Esophagus muscularis mucosa (tissue), 3 donors: ENCODE results near the gene ATRNL1.

Experiments used
- CTCF ChIP-seq, 3 experiments: fragments of 200-600 bp in 2 of 3; fragments of 450-650 bp in 1 of 3; sonication (generic) in 2 of 3; IDR thresholded peaks; one replicate each; pipeline ENCODE4 v1.5.1; 2017 to 2019; ENCODE audit warnings: antibody characterized with exemption in 3 of 3, mild to moderate bottlenecking in 2 of 3, moderate library complexity in 1 of 3
- POLR2A ChIP-seq: fragments of 450-650 bp; IDR thresholded peaks from one replicate; pipeline ENCODE4 v1.6.1; 2017; ENCODE audit warnings: antibody characterized with exemption, moderate library complexity, mild to moderate bottlenecking, low read depth
- POLR2AphosphoS5 ChIP-seq, 2 donors: sonication (generic); formaldehyde crosslinking; IDR thresholded peaks; one replicate each; pipeline ENCODE4 v1.6.1; 2017; ENCODE audit warnings: antibody characterized with exemption in 2 of 2

GRCh38 chr10:115884331-115884730 is 791.2 kb downstream of the ATRNL1 start:
- no peak for TF ChIP-seq CTCF (IDR thresholded peaks at IDR 0.05)
- no peak for TF ChIP-seq POLR2A
- no peak for TF ChIP-seq POLR2AphosphoS5 (IDR thresholded peaks at IDR 0.05)
